HL-60 (cell line): ENCODE data around the gene ATP13A3.

Experiments used
- GABPA ChIP-seq: IDR thresholded peaks from 2 replicates; pipeline ENCODE4 v1.6.1; 2012; ENCODE audit warnings: low read depth
- POLR2AphosphoS5 ChIP-seq: IDR thresholded peaks from 2 replicates; pipeline ENCODE4 v1.6.1; 2012; ENCODE audit warnings: low read depth
- REST ChIP-seq: IDR thresholded peaks from 2 replicates; pipeline ENCODE4 v1.6.1; 2012; ENCODE audit warnings: low read depth; ENCODE audit not compliant: insufficient replicate concordance
- TF ChIP-seq, protein P1 (sequence below): IDR thresholded peaks from one replicate; pipeline ENCODE4 v1.5.1; 2011; ENCODE audit warnings: low read length, control low read depth, inconsistent platforms; ENCODE audit not compliant: insufficient read depth

DNA sequence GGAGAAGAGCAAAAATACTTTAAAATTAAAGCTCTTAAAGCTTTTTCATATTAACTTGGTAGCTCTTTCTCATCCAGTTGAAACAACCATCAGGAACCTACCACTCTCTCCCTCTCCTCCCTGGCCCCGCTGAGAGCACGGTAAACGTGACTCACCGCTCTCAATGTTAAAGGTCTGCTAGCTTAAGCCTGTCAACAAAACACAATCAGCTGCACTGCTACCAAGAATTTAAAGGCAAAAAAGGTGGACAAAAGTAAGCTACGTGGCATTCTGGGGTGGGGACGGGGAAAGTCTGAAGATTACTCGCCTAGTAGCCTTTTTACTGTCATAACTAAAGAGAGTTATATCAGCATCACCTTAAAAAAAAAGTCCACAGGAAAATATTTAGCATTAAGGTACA lies 79.4 kb downstream of the ATP13A3 start:
- TF ChIP-seq POLR2AphosphoS5 (no peak), REST (no peak), GABPA (no peak)
- TF ChIP-seq, protein P1, sequence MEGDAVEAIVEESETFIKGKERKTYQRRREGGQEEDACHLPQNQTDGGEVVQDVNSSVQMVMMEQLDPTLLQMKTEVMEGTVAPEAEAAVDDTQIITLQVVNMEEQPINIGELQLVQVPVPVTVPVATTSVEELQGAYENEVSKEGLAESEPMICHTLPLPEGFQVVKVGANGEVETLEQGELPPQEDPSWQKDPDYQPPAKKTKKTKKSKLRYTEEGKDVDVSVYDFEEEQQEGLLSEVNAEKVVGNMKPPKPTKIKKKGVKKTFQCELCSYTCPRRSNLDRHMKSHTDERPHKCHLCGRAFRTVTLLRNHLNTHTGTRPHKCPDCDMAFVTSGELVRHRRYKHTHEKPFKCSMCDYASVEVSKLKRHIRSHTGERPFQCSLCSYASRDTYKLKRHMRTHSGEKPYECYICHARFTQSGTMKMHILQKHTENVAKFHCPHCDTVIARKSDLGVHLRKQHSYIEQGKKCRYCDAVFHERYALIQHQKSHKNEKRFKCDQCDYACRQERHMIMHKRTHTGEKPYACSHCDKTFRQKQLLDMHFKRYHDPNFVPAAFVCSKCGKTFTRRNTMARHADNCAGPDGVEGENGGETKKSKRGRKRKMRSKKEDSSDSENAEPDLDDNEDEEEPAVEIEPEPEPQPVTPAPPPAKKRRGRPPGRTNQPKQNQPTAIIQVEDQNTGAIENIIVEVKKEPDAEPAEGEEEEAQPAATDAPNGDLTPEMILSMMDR = no peak
